ENCODE data around the gene OTUB2.

The OTUB2 gene

GRCh38 chr14:94014382-94014781, 11.8 kb upstream of the OTUB2 start:
- DNase-seq = no peak
- Histone ChIP-seq H3K9me2 (replicated peaks; ENCODE audit: insufficient read depth, low read length) (no peaks in the 10 kb centered on the region), H3K9ac (ENCODE audit: low read length) (no peak overlapping the region), H3K9me3 (replicated peaks; ENCODE audit: insufficient read depth, low read length) (no peaks in the 10 kb centered on the region), H3K27me3 (replicated peaks; ENCODE audit: insufficient read depth, low read length) (no peaks in the 10 kb centered on the region), H3F3A (ENCODE audit: insufficient read depth, low read length) (peaks cover 19% of the 10 kb centered on the region), H3K36me3 (replicated peaks; ENCODE audit: insufficient read depth, low read length) (no peaks in the 10 kb centered on the region), H3K27ac (ENCODE audit: low read length) (peak overlapping the region; percentile 18; the same call in 1 of the 2 replicates), H2AFZ (ENCODE audit: low read length) (no peak overlapping the region), H4K20me1 (ENCODE audit: insufficient read depth, low read length) (no peaks in the 10 kb centered on the region), H3K79me2 (ENCODE audit: low read length) (no peaks in the 10 kb centered on the region), H3K4me3 (ENCODE audit: low read length) (no peak overlapping the region), H3K4me2 (ENCODE audit: low read depth, low read length) (no peak overlapping the region), H3K4me1 (ENCODE audit: low read length) (peaks cover 30% of the 10 kb centered on the region)
- TF ChIP-seq EZH2 (optimal IDR thresholded peaks at IDR 0.05; ENCODE audit: low read depth, low read length) (no peak), CTCF (IDR thresholded peaks at IDR 0.05; ENCODE audit: low read length) (no peak), EZH2phosphoT487 (IDR thresholded peaks at IDR 0.05; ENCODE audit: low read length) (no peak)

GRCh38 chr14:94015223-94015622, 10.9 kb upstream of the OTUB2 start:
- H3K4me1 ChIP-seq (ENCODE audit: low read length) = peaks cover 31% of the 10 kb centered on the region
- no peak overlapping the region for H3K27ac ChIP-seq (ENCODE audit: low read length)
- H2AFZ ChIP-seq (ENCODE audit: low read length) = no peak overlapping the region
- no peak overlapping the region for H3K9ac ChIP-seq (ENCODE audit: low read length)
- H3K79me2 ChIP-seq (ENCODE audit: low read length) = no peaks in the 10 kb centered on the region
- no peak overlapping the region for H3K4me2 ChIP-seq (ENCODE audit: low read depth, low read length)
- no peaks in the 10 kb centered on the region for H4K20me1 ChIP-seq (ENCODE audit: insufficient read depth, low read length)
- no peaks in the 10 kb centered on the region for H3K27me3 ChIP-seq (replicated peaks; ENCODE audit: insufficient read depth, low read length)
- DNase-seq = no peak
- H3K9me2 ChIP-seq (replicated peaks; ENCODE audit: insufficient read depth, low read length) = no peaks in the 10 kb centered on the region
- H3K4me3 ChIP-seq (ENCODE audit: low read length) = no peak overlapping the region
- H3F3A ChIP-seq (ENCODE audit: insufficient read depth, low read length) = peaks cover 16% of the 10 kb centered on the region
- H3K36me3 ChIP-seq (replicated peaks; ENCODE audit: insufficient read depth, low read length) = no peaks in the 10 kb centered on the region
- no peaks in the 10 kb centered on the region for H3K9me3 ChIP-seq (replicated peaks; ENCODE audit: insufficient read depth, low read length)
- TF ChIP-seq EZH2 (optimal IDR thresholded peaks at IDR 0.05; ENCODE audit: low read depth, low read length) (no peak), EZH2phosphoT487 (IDR thresholded peaks at IDR 0.05; ENCODE audit: low read length) (no peak), CTCF (IDR thresholded peaks at IDR 0.05; ENCODE audit: low read length) (0 out of 2 replicates have a peak, but pooled peaks have one; percentile 7)

- Histone ChIP-seq H3K27me3 (replicated peaks; ENCODE audit: insufficient read depth, low read length) (no peaks in the 10 kb centered on the region), H2AFZ (ENCODE audit: low read length) (no peak overlapping the region), H3K27ac (ENCODE audit: low read length) (no peak overlapping the region), H3K4me3 (ENCODE audit: low read length) (no peak overlapping the region), H3K79me2 (ENCODE audit: low read length) (no peaks in the 10 kb centered on the region), H3F3A (ENCODE audit: insufficient read depth, low read length) (peaks cover 15% of the 10 kb centered on the region), H3K9me2 (replicated peaks; ENCODE audit: insufficient read depth, low read length) (no peaks in the 10 kb centered on the region), H3K36me3 (replicated peaks; ENCODE audit: insufficient read depth, low read length) (no peaks in the 10 kb centered on the region), H3K4me2 (ENCODE audit: low read depth, low read length) (no peak overlapping the region), H3K9me3 (replicated peaks; ENCODE audit: insufficient read depth, low read length) (no peaks in the 10 kb centered on the region), H4K20me1 (ENCODE audit: insufficient read depth, low read length) (no peaks in the 10 kb centered on the region), H3K4me1 (ENCODE audit: low read length) (peaks cover 31% of the 10 kb centered on the region), H3K9ac (ENCODE audit: low read length) (no peak overlapping the region)
- DNase-seq = no peak
- TF ChIP-seq EZH2 (optimal IDR thresholded peaks at IDR 0.05; ENCODE audit: low read depth, low read length) (no peak), CTCF (IDR thresholded peaks at IDR 0.05; ENCODE audit: low read length) (no peak), EZH2phosphoT487 (IDR thresholded peaks at IDR 0.05; ENCODE audit: low read length) (no peak)
Measured at GRCh38 chr14:94016446-94016976, 9.6 kb upstream of the OTUB2 start.

Data from MM.1S (cell line).